ENCODE measurements around the gene NT5DC2.

DNA sequence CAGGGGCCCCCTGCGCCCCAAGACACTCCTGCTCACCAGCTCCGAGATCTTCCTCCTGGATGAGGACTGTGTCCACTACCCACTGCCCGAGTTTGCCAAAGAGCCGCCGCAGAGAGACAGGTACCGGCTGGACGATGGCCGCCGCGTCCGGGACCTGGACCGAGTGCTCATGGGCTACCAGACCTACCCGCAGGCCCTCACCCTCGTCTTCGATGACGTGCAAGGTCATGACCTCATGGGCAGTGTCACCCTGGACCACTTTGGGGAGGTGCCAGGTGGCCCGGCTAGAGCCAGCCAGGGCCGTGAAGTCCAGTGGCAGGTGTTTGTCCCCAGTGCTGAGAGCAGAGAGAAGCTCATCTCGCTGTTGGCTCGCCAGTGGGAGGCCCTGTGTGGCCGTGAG, 41.6 kb downstream of the NT5DC2 start:
- TF ChIP-seq, protein P1, sequence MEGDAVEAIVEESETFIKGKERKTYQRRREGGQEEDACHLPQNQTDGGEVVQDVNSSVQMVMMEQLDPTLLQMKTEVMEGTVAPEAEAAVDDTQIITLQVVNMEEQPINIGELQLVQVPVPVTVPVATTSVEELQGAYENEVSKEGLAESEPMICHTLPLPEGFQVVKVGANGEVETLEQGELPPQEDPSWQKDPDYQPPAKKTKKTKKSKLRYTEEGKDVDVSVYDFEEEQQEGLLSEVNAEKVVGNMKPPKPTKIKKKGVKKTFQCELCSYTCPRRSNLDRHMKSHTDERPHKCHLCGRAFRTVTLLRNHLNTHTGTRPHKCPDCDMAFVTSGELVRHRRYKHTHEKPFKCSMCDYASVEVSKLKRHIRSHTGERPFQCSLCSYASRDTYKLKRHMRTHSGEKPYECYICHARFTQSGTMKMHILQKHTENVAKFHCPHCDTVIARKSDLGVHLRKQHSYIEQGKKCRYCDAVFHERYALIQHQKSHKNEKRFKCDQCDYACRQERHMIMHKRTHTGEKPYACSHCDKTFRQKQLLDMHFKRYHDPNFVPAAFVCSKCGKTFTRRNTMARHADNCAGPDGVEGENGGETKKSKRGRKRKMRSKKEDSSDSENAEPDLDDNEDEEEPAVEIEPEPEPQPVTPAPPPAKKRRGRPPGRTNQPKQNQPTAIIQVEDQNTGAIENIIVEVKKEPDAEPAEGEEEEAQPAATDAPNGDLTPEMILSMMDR (IDR thresholded peaks at IDR 0.05; ENCODE audit: low read depth, low read length, poor library complexity, severe bottlenecking) = no peak
- TF ChIP-seq EZH2phosphoT487 (IDR thresholded peaks at IDR 0.05; ENCODE audit: borderline replicate concordance, low read length) = no peak

Measured in DOHH2 (cell line).